NCI-H510A (cell line): ENCODE results near the gene NELFCD.

ENCODE experiments used
- DNase-seq: peaks from one replicate; lab custom pipeline; 2025; lab: John Stamatoyannopoulos, UW

Gene NELFCD

DNA sequence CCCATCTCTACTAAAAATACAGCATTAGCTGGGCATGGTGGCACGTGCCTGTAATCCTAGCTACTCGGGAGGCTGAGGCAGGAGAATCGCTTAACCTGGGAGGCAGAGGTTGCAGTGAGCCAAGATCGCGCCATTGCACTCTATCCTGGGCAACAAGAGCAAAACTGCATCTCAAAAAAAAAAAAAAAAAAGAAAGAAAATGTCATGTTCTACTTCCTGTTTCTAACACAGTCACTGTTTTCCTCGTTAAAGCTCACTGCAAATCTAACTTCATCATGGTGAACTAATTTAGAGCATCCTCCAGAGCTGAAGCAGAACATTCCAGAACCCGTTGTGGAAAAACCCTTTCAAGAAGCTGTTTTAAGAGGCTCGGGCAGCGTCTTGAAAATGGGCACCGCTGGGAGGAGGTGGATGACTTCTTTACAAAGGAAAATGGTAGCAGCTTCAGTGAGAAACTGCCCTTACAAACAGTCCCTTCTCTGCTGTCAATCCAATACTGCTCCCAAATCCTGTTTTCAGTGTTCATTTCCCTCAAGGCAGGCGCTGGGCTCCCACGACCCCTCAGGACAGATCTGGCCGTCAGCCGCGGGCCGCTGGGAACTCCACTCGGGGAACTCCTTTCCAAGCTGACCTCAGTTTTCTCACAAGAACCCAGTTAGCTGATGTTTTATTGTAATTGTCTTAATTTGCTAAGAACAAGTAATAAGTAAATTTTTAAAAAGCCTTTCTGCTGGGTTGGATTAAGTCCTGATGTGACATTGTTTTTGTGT is 13.5 kb downstream of the NELFCD start:
- DNase-seq: no peak

GRCh38 chr20:58995461-58996225 is 14.6 kb downstream of the NELFCD start:
- DNase-seq: no peak

DNA sequence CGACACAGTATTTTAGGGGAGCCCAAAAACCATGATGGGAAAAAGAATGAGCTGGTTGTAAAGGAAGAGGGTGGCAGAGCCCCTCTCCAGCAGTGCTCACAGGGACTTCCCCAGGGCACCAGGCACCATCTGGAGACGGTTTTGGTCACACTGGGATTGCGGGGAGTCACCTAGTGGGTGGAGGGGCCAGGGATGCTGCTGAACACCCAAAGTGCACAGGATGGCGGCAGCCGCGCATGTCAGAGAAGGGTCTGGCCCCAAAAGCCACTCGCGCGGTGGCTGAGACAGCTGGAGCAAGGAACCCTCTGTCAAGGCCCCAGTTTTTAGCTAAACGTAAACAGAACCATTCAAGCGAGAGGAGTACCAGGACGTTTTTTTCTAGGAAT is 15.2 kb downstream of the NELFCD start:
- no peak for DNase-seq

- DNase-seq: no peak
Measured at GRCh38 chr20:58997141-58997770, 16.2 kb downstream of the NELFCD start.

- DNase-seq: no peak
Measured at GRCh38 chr20:58998656-58999055, 17.6 kb downstream of the NELFCD start.

DNA sequence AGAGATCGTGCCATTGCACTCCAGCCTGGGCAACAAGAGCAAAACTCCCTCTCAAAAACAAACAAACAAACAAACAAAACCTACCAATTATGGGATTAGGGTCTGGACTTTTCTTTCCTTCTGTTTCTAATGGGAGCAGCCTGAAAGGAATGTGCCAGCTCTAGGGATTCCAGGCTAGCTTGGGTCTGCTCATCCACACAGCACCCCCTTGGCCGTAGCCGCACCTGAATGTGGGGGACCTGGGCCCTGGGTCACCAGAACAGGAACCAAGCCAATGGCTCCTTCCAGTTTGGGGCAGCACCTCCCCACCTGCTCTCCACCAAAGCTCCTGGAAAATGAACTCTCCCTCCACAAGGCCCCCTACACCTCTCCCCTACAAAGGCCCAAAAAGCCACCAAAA is 19.3 kb downstream of the NELFCD start:
- no peak for DNase-seq

GRCh38 chr20:59001068-59001448 is 20.0 kb downstream of the NELFCD start:
- DNase-seq: no peak

DNA sequence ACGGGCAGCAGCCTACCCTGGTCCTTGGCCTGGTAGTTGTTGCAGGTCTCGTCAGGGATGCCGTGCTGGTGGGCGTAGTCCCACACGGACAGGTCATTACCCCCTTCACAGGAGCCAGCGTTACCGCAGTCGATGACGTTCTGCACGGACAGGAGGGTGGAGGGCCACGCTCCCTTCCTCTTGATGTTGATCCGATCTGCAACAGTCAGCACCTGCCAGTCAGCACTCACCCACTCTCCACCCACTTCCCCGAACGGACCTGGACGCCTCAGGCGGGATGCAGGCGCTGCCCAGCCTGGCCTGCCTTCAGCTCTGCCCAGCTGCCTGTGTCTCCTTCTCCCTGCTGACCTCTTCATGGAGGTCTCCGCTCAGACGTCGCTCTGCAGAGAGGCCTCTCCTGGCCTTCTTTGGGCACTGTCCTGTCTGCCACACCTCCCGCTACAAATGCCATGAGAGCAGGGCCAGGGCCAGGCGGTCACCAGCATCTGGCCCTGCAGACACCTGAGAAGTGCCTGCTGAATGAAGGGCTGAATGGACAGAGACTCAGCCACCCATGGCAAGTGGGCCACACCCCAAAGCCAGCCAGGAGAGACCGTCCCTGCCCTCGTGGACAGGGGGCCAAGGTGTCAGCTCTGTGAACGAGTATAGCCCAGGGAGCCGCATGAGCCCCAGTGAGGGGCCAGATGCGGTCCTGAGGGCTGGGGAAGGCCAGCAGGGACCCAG is 20.6 kb downstream of the NELFCD start:
- DNase-seq: no peak

GRCh38 chr20:59002388-59002787 is 21.3 kb downstream of the NELFCD start:
- no peak for DNase-seq

DNA sequence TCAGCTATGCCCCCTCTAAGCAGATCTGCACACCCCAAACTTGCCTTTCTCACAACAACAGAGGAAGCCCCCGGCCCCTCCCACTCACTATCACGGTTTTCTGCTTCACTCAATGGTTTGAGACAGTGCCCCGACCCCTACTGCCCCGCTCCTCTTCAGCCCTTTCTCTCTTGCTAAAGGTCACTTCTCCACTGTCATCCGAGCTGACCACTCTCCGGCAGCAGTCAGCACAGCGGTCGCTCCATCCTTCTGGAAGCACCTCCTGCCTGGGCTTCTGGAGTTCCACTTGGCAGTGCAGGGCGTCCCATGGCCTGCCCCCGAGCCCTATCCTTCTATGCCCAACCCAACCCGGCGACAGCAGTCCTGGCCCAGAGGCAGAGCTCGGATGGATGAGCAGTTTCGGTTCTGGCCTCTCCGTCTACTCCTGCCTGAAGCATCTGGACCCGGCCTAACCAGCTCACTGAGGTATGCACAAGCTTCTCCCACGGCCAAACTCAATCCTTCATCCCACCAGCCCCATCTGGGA is 21.9 kb downstream of the NELFCD start:
- no peak for DNase-seq

DNA sequence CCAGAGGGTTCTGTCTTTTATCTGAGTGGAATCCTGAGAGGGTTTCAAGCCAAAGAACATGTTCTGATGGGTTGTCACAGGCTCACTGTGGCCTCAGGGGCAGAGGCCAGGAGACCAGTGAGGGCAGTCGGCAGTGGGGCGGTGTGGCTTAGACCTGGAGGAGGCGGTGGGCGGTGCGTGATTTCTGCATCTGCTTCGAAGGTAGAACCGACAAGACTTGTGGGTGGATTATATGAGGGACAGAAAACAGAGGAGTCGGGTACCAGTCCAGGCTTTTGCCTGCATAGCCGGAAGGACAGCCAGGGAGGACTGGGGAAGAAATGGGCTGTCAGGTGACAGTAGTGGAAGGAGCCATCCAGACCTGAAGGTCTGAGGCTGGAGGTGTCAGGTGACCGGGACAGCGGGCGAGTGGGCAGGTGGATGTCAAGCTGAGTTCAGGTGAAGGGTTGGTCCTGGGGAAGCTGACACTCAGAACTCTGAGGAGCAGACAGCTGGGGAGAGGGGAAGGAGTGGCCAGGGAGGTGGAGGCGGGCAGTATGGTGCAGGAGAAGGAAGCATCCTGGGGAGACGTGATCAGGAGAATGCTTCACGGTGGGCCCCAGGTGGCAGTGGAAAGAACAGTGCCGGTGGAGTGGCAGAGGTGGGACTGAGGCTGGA is 22.9 kb downstream of the NELFCD start:
- DNase-seq: no peak

DNA sequence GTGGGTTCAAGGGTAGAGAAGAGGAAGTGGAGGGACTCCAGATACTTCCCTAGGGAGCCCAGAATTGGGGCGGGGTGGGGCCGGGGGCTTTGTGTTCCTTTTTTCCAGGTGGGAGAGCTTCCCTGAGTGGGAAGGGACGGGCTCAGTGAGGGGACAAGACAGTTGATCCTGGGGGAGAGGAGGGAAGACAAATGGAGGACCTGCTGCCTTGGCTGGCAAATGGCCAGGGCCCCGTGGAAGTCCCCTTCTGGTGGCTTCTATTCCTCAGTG is 23.4 kb downstream of the NELFCD start:
- DNase-seq: no peak

GRCh38 chr20:59004763-59005522 is 23.9 kb downstream of the NELFCD start:
- no peak for DNase-seq

GRCh38 chr20:59005523-59006166 is 24.6 kb downstream of the NELFCD start:
- no peak for DNase-seq

GRCh38 chr20:59006167-59006863 is 25.3 kb downstream of the NELFCD start:
- no peak for DNase-seq

GRCh38 chr20:59006864-59007664 is 26.0 kb downstream of the NELFCD start, which contains the start of gene CTSZ:
Gene CTSZ, minus strand, starts transcription at chr20:59007254. Its CDS starts 126 bp downstream, at chr20:59007128.
- no peak for DNase-seq

- DNase-seq: no peak
Measured at GRCh38 chr20:59007665-59008511, 26.8 kb downstream of the NELFCD start.

DNA sequence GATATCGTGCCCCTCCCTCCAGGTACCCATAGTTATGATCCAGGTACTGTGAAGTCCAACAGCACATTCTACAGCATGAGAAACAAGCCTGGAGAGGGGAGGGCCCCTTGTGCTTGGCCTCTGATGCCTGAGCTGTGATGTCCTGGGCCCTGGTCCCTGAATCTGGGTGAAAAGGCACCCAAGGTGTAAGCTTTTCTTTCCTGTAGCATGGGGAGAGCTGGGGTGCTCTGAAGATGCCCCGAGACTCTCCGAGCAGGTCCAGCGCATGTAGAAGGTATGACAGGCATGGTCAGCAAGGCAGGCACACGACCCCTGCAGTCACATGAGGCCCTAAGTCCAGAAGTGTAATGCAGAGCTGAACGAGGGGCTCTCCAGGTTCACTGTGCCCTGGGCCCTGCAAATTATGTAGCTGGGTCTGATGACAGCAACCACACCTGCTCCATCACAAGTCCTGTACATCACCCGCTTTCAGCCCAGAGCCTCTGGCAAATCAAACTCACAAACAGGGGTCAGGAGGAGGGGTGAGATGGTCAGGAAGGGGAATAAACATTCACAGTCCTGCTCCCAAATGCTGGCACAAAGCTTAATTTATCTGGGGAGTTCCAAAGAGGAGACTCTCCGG is 27.8 kb downstream of the NELFCD start:
- DNase-seq: no peak
